HG02970 (cell line): Measurements from ENCODE around the gene ISG20L2.
A peak's percentile ranks its signal among the peaks of the same experiment; 100 is the strongest.

ENCODE experiments used
- ATAC-seq: cut with Tn5 transposase; IDR thresholded peaks from one replicate; pipeline ENCODE4 v1.9.1; 2021; ENCODE audit warnings: mild to moderate bottlenecking, moderate library complexity, moderate number of reproducible peaks; ENCODE audit not compliant: unreplicated experiment, low FRiP score

Gene ISG20L2

GRCh38 chr1:156742017-156742416 lies 13.5 kb upstream of the ISG20L2 start:
- ATAC-seq: no peak

GRCh38 chr1:156741481-156741983 lies 13.0 kb upstream of the ISG20L2 start:
- ATAC-seq: no peak

GRCh38 chr1:156740741-156741480 lies 12.3 kb upstream of the ISG20L2 start, which contains the start of gene MRPL24:
MRPL24 (minus strand) TSS chr1:156741088; CDS start chr1:156738704, 2,384 bp downstream.
- peak; percentile 81 for ATAC-seq

- no peak for ATAC-seq
Observed at GRCh38 chr1:156740237-156740740, 11.7 kb upstream of the ISG20L2 start.

- ATAC-seq: no peak
Observed at GRCh38 chr1:156738916-156739315, 10.3 kb upstream of the ISG20L2 start.

GRCh38 chr1:156738407-156738806 lies 9.8 kb upstream of the ISG20L2 start:
- ATAC-seq: no peak

- no peak for ATAC-seq
Observed at GRCh38 chr1:156733989-156734584, 5.5 kb upstream of the ISG20L2 start.

GRCh38 chr1:156727926-156728598 lies 504 bp downstream of the ISG20L2 start, which contains the start of gene METTL25B:
METTL25B (plus strand) TSS chr1:156728469; CDS start chr1:156729105, 636 bp downstream.
- peak; percentile 46 for ATAC-seq

- no peak for ATAC-seq
Observed at GRCh38 chr1:156727492-156727891, 1.1 kb downstream of the ISG20L2 start.

GRCh38 chr1:156726549-156727226 lies 1.9 kb downstream of the ISG20L2 start:
- ATAC-seq: no peak

GRCh38 chr1:156725683-156726280 lies 2.8 kb downstream of the ISG20L2 start:
- no peak for ATAC-seq

GRCh38 chr1:156721535-156721934 lies 7.0 kb downstream of the ISG20L2 start:
- ATAC-seq: no peak

GRCh38 chr1:156721131-156721530 lies 7.4 kb downstream of the ISG20L2 start:
- no peak for ATAC-seq

GRCh38 chr1:156717351-156717750 lies 11.2 kb downstream of the ISG20L2 start:
- ATAC-seq: no peak

- ATAC-seq: no peak
Observed at GRCh38 chr1:156714830-156715229, 13.7 kb downstream of the ISG20L2 start.

- ATAC-seq: no peak
Observed at GRCh38 chr1:156712626-156713025, 15.9 kb downstream of the ISG20L2 start.

GRCh38 chr1:156711011-156711817 lies 17.4 kb downstream of the ISG20L2 start:
- ATAC-seq: no peak

- ATAC-seq: no peak
Observed at GRCh38 chr1:156709757-156710489, 18.6 kb downstream of the ISG20L2 start.

- ATAC-seq: no peak
Observed at GRCh38 chr1:156709031-156709430, 19.5 kb downstream of the ISG20L2 start.
